ENCODE measurements around the gene SEMA6C. TPM values are rescaled to one million over a fixed set of nuclear protein-coding genes. Genes with fewer than 3 reads are reported as not detected.

The SEMA6C gene
- total and polyA plus RNA-seq, 2 of the 13 experiments (the other 11 are each of a cell fraction or from before 2014, with no cell fraction given): 1.4 to 2.9 TPM

DNA sequence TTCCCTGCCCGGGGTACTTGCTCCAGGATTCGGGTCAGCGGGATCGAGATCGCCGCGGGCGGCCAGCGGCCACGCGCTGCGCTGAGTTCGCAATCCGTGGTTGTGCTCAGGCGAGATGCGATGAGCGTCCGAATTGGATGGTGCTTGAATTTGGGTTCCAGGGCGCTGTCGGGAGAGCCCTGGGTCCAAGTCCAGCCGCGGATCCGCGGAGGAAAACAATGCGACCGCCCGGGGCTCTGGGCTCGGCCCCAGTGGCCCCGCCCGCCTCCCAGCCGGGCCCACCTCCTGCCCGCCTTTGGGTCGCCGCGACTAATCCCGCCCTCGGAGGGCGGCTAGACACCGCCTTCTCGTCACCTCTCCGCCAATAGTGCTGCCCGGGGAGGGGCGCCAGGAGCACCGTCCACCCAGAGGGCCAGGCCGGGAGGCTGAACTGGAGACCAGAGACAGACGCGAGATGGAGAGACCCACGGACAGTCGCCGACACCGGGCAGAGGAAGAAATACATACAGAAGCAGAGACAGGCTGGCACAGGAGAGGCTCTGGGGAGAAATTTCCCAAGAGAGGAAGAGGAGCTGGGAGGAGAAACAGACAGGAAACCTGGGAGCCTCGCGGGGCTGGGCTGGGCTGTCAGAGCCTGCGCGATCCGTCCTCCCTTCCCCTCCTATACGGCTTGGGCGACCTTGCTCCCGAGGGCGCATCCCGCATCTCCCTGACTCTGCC is at the start of gene SEMA6C (continued):
- TF ChIP-seq, protein P1, sequence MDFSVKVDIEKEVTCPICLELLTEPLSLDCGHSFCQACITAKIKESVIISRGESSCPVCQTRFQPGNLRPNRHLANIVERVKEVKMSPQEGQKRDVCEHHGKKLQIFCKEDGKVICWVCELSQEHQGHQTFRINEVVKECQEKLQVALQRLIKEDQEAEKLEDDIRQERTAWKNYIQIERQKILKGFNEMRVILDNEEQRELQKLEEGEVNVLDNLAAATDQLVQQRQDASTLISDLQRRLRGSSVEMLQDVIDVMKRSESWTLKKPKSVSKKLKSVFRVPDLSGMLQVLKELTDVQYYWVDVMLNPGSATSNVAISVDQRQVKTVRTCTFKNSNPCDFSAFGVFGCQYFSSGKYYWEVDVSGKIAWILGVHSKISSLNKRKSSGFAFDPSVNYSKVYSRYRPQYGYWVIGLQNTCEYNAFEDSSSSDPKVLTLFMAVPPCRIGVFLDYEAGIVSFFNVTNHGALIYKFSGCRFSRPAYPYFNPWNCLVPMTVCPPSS (IDR thresholded peaks at IDR 0.05): no peak
- TF ChIP-seq RBM39 (IDR thresholded peaks at IDR 0.05; ENCODE audit: low read depth, low read length, poor library complexity, severe bottlenecking): peak; percentile 62
- TF ChIP-seq WIZ (CRISPR knock-in tag; IDR thresholded peaks at IDR 0.05): no peak
- TF ChIP-seq, protein P2, sequence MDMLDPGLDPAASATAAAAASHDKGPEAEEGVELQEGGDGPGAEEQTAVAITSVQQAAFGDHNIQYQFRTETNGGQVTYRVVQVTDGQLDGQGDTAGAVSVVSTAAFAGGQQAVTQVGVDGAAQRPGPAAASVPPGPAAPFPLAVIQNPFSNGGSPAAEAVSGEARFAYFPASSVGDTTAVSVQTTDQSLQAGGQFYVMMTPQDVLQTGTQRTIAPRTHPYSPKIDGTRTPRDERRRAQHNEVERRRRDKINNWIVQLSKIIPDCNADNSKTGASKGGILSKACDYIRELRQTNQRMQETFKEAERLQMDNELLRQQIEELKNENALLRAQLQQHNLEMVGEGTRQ (IDR thresholded peaks at IDR 0.05; ENCODE audit: low read depth, low read length): no peak
- TF ChIP-seq, protein P2 (CRISPR knock-in tag; IDR thresholded peaks at IDR 0.05; ENCODE audit: borderline replicate concordance): 0 out of 2 replicates have a peak, but pooled peaks have one; percentile 9
- peak; percentile 22; the same call in 1 of the 2 replicates for TF ChIP-seq FOXO1 (CRISPR knock-in tag; IDR thresholded peaks at IDR 0.05)
- TF ChIP-seq, protein P3, sequence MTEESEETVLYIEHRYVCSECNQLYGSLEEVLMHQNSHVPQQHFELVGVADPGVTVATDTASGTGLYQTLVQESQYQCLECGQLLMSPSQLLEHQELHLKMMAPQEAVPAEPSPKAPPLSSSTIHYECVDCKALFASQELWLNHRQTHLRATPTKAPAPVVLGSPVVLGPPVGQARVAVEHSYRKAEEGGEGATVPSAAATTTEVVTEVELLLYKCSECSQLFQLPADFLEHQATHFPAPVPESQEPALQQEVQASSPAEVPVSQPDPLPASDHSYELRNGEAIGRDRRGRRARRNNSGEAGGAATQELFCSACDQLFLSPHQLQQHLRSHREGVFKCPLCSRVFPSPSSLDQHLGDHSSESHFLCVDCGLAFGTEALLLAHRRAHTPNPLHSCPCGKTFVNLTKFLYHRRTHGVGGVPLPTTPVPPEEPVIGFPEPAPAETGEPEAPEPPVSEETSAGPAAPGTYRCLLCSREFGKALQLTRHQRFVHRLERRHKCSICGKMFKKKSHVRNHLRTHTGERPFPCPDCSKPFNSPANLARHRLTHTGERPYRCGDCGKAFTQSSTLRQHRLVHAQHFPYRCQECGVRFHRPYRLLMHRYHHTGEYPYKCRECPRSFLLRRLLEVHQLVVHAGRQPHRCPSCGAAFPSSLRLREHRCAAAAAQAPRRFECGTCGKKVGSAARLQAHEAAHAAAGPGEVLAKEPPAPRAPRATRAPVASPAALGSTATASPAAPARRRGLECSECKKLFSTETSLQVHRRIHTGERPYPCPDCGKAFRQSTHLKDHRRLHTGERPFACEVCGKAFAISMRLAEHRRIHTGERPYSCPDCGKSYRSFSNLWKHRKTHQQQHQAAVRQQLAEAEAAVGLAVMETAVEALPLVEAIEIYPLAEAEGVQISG (CRISPR knock-in tag; IDR thresholded peaks at IDR 0.05): no peak; the same call in 1 of the 2 replicates
- TF ChIP-seq CBX2 (IDR thresholded peaks at IDR 0.05; ENCODE audit: low read depth, low read length): no peak
- TF ChIP-seq CBX2 (CRISPR knock-in tag; IDR thresholded peaks at IDR 0.05; ENCODE audit: low read depth): no peak
- no peak for TF ChIP-seq ZNF720 (CRISPR knock-in tag; IDR thresholded peaks at IDR 0.05)
- TF ChIP-seq RBFOX2 (IDR thresholded peaks at IDR 0.05; ENCODE audit: low read depth, low read length): peak; percentile 78
- TF ChIP-seq, protein P4, sequence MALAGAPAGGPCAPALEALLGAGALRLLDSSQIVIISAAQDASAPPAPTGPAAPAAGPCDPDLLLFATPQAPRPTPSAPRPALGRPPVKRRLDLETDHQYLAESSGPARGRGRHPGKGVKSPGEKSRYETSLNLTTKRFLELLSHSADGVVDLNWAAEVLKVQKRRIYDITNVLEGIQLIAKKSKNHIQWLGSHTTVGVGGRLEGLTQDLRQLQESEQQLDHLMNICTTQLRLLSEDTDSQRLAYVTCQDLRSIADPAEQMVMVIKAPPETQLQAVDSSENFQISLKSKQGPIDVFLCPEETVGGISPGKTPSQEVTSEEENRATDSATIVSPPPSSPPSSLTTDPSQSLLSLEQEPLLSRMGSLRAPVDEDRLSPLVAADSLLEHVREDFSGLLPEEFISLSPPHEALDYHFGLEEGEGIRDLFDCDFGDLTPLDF (CRISPR knock-in tag; IDR thresholded peaks at IDR 0.05): peak; percentile 66
- no peak for TF ChIP-seq TAF15 (IDR thresholded peaks at IDR 0.05; ENCODE audit: low read depth, low read length, poor library complexity, severe bottlenecking)
- TF ChIP-seq, protein P5, sequence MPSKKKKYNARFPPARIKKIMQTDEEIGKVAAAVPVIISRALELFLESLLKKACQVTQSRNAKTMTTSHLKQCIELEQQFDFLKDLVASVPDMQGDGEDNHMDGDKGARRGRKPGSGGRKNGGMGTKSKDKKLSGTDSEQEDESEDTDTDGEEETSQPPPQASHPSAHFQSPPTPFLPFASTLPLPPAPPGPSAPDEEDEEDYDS (CRISPR knock-in tag; IDR thresholded peaks at IDR 0.05): peak; percentile 92
- no peak for TF ChIP-seq AHR (CRISPR knock-in tag; IDR thresholded peaks at IDR 0.05)
- TF ChIP-seq SALL1 (CRISPR knock-in tag; IDR thresholded peaks at IDR 0.05): peak; percentile 5; the same call in 1 of the 2 replicates
- peak; percentile 72 for TF ChIP-seq ZNF781 (CRISPR knock-in tag; IDR thresholded peaks at IDR 0.05; ENCODE audit: borderline replicate concordance, not compliant biosample characterization)
- peak; percentile 31; the same call in 1 of the 2 replicates for TF ChIP-seq ZNF891 (CRISPR knock-in tag; IDR thresholded peaks at IDR 0.05)
